Measurements from ENCODE around the gene NOTCH2NLA.
"Not testable (repeated sequence)": the region's sequence is repeated elsewhere in the genome, so short reads cannot be mapped to it uniquely, and the experiment has no call there.

The NOTCH2NLA gene

DNA sequence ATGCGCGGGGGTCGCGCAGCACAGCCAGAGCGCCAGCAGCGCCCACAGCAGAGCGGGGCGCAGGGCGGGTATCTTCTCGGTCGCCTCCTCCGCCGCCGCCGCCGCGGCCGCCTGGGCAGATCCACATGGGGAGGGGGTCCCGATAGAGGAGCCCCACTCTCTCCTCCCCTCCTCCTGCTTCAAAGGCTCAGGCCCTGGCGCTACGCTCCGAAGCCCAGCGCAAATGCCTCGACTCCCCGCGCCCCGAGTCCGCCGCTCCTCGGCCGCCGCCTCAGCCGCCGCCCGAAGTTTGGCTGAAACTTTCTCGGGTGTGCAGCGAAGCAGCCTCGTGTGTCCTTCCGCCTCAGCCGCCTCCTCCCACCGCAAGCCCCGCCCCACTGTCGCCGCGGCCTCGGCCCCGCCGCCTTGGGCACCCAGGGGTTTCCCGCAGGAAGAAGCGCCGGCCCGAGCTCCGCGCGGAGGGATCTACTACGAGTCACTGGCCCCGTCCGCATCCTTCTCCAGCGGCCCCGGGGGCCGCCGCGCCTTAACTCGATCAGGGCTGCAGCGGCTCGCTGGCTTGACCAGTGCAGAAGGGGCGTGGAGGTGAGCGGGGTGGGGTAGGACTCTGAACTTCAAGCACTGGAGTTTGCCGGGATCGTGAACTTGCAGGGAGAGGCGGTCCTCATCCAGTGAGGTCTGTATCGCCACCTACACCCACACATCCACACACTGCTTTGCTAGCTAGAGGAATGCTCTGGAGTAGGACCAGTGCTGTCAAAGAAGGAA is at the start of gene NOTCH2NLA:
Gene NOTCH2NLA (minus strand): TSS at position 312 of the 768 bp plus-strand sequence. CDS start 39,684 bp downstream, outside the sequence.
- DNase-seq = not testable (repeated sequence)

GRCh38 chr1:146278346-146278745 is 49.5 kb upstream of the NOTCH2NLA start:
- not testable (repeated sequence) for DNase-seq

GRCh38 chr1:146277087-146277486 is 48.3 kb upstream of the NOTCH2NLA start:
- DNase-seq = not testable (repeated sequence)

DNA sequence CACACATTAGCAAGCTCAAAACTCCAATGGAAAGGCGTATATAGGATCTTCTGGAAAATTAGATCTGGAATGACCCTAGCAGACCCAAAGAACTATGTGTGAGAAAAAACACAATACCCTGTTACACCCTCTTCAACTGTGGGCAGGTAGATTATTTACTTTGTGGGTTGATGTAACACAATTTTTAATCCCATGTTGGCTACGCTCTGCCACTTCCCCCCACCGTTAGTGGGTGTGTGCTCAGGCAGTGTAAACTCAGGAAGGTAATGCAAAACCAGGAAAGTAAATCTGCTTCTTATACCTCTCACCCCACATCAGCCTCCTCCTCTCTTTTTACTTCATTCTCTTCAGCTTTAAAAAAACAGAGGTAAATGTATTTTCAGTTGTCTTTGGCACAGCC is 45.3 kb upstream of the NOTCH2NLA start:
- not testable (repeated sequence) for DNase-seq

DNA sequence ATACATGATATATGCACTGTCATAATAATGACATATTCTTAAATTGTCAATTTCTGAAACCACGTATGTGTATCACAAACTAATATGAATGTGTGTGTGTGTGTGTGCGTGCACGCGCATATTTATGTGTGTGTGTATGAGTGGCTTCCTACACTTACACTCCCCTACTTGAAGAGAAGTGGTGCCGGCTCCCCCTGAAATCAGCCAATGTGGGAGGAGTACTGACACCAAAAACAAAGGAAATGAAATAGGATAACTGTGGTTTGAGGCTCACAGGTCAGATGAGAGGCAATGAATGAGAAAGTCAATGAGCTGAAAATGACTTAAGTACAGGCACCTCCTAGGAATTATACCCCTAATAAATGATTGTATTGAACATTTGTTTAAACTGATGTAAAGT is 44.4 kb upstream of the NOTCH2NLA start:
- not testable (repeated sequence) for DNase-seq

GRCh38 chr1:146272734-146273133 is 43.9 kb upstream of the NOTCH2NLA start:
- not testable (repeated sequence) for DNase-seq

GRCh38 chr1:146271977-146272376 is 43.2 kb upstream of the NOTCH2NLA start:
- not testable (repeated sequence) for DNase-seq

DNA sequence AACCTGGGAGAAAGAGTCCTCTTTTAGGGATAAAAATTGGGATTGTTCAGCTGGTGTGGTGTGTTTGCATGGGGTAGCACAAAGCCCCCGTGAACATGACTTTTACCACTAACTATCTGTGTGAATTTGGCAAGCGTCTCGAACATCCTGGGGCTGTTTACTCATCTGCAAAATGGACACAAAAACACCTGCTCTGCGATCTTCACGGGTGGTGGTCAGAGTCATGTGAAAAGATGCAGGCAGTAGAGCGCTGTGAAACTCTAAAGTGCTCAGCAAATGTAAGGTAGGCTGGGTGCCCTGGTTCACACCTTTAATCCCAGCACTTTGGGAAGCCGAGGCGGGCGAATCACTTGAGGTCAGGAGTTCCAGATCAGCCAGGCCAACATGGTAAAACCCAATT is 41.3 kb upstream of the NOTCH2NLA start:
- not testable (repeated sequence) for DNase-seq

- not testable (repeated sequence) for DNase-seq
Observed at GRCh38 chr1:146266179-146266748, 37.4 kb upstream of the NOTCH2NLA start.

DNA sequence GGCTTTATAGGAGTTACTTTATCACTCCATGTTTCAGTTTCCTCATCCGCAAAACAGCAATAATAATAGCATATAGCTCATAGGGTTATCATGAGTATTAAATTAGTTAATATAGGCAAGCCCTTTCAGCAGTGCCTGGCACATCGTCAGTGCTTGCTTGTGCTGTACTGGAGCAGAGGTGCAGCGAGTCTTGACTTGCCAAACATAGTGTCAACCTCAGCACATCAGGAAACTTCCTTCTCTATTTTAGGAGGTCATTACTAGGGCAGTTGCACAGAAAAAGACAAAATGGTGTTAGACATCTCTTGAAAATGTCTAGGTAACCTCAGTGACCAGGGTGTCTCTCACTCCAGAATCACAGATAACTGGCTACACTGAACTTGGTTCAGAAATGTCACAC is 35.9 kb upstream of the NOTCH2NLA start:
- not testable (repeated sequence) for DNase-seq

DNA sequence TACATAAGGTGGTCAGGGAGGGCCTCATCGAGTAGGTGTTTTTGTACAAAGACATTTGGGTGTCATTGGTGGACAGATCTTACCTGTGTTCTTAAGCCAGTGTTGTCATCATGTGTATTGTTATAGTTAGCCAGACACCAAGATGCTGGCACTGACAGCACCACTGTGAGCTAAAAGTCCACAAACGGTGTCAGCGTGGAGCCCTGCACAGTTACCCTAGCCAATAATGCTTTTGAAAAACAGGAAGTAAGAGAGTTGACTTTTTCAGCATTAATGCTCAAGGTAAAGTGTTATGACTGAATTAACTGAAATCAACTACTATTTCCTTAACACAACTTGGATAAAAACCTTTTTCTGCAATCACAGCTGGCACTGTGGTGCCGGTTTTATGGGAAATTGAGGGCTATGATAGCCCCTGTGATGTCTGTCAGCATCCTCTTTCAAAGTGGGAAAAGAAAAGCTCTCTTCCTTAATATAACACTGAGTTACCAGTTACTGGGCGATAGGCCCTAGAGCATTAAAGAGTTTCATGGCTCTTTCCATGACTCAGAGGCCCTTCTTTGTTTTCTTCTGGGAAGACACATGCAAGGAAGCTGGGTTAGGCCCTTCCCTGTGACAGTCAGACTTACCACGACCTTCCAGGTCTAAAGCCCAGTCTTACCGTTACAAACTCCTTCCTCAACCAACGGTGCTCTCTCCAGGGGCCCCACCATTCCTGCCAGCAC is 31.3 kb upstream of the NOTCH2NLA start:
- DNase-seq = not testable (repeated sequence)

GRCh38 chr1:146257992-146258552 is 29.3 kb upstream of the NOTCH2NLA start:
- DNase-seq = not testable (repeated sequence)

- DNase-seq = not testable (repeated sequence)
Observed at GRCh38 chr1:146254569-146255197, 25.9 kb upstream of the NOTCH2NLA start.

- not testable (repeated sequence) for DNase-seq
Observed at GRCh38 chr1:146253249-146253855, 24.5 kb upstream of the NOTCH2NLA start.

DNA sequence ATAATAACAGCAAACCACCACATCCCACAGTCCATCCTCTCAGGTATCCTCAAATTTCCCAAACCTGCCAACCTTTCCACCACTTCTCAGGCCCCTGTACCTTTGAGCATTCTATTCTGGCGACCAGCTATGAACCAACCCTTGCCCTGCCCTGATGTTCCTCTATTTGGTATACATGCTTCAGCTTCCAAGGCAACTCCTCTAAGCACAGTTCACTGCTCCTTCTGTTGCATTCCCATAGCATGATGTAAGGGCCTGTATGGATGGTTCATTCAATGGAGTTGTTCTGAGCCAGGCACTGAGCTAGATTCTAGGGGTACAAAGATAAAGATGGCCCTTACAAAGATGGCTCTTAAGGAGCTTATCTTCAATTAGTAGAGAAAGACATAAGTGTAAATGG is 22.7 kb upstream of the NOTCH2NLA start:
- DNase-seq = not testable (repeated sequence)

DNA sequence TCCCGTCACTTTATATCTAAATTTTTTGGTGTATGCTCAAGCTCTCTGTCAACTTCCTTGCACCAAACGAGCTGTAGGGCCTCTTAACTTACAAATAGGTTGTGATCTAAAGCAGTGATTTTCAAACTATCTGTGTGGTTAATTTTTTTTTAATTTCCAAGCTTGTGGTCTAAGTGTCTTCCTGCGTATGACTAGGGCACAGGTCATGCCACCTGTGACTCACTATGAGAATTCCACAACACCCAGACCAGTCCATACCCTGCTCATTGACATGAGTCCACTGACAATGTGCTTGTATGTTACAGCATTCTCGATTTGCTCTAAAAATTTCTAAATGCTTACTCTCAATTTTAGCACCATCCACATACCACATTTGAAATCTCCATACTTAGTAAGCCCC is 19.8 kb upstream of the NOTCH2NLA start:
- DNase-seq = not testable (repeated sequence)

DNA sequence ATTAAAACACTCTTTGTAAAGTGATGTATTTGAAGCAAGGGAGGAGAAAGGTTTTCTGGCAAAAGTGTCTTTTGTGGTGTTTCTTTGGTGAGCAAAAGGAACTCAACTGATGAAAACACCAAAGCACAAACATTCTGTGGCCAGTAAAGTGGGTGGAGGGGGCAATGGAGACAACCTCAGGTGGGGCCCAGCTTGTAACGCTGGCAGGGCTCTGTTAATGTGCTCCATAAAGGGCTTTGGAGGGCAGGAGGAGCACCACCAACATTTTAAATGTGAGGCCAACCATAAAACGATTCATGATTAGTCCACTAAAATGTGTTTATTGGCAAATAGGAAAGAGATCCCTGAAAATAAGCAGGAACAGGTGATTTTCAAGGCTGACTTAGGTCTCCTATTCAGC is 7.8 kb upstream of the NOTCH2NLA start:
- DNase-seq = not testable (repeated sequence)

DNA sequence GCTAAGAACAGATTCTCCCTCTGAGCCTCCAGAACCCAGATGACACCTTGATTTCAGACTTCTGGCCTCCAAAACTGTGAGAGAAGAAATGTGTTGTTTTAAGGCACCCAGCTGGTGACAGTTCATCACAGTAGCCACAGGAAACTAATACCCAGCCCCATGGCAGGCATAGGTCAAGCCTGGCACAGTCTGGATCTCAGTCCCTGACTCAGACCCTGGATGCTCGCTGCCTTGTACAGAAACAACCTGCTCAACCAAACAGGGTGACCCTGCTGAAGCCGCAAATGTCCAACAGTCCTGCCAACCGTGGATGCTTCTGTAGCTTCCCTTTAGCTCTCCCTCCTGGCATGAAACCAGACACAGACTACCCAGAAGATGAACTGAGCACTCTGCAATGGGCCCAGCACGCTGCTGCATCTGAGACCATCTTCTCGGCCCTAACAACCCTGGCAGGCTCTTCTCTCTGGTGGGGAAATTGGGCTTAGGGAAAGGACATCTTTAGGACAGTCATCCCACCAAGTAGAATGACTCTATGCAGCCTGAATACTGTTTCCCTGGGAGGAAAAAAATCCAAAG is 7.3 kb upstream of the NOTCH2NLA start:
- DNase-seq = not testable (repeated sequence)

GRCh38 chr1:146228144-146228682 is 608 bp downstream of the NOTCH2NLA start:
- DNase-seq = not testable (repeated sequence)

DNA sequence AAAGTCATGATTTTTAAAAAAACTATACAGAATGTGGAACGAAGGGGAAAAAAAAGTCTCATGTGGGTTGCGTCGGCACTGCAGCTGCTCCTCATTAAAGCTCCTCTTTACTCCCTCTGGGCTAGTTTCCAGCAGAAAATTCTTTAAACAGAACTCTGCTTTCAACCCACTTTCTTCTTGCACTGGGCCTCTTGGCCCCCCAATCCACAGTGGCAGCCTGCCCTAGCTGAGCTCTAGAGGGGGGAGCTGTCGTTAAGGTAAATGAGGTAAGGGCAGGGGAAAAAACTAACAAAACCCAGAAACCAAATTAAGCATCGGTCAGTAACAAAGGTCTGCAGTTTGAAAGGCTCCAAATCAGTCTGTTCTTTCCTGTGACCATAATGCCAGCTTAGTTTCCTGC is 54.3 kb downstream of the NOTCH2NLA start:
- not testable (repeated sequence) for DNase-seq

GRCh38 chr1:146167740-146168139 is 61.1 kb downstream of the NOTCH2NLA start:
- DNase-seq = not testable (repeated sequence)

DNA sequence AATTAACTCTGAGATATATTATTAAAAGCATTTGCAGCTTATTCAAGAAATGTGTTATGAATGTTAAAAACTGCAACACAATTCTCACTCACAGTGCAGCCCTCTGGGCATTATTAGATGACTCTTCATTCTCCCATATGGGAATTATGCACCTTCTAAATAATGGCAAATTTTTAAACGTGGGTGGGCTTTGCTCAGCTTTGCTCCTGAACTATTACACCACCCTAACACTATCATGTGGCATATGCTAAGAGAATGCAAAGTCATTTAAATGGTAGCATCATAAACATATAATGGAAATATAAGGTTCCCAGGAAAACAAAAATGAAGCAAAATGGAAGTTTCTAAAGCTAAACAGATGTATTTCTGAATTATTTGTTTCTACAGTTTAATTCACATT is 61.5 kb downstream of the NOTCH2NLA start:
- DNase-seq = not testable (repeated sequence)
